Fibroblast of mammary gland (primary cell): ENCODE data around the gene MTX1.
"Not testable (repeated sequence)": the region's sequence is repeated elsewhere in the genome, so short reads cannot be mapped to it uniquely, and the experiment has no call there.

Source experiments
- DNase-seq: peaks from one replicate; pipeline ENCODE4 v3.0.0-alpha.2; 2010; ENCODE audit warnings: low read depth
- H3K4me3 ChIP-seq: 2 replicates; pipeline ENCODE4 v1.5.1; 2011; ENCODE audit warnings: low read depth, mild to moderate bottlenecking, low read length, moderate library complexity; ENCODE audit not compliant: control insufficient read depth
- CTCF ChIP-seq: conservative IDR thresholded peaks from 2 replicates; pipeline ENCODE4 v1.5.1; 2011; ENCODE audit warnings: low read depth, low read length, inconsistent platforms; ENCODE audit not compliant: control insufficient read depth, insufficient read depth

Gene MTX1

GRCh38 chr1:155186067-155186793 is 22.3 kb upstream of the MTX1 start:
- no peak for DNase-seq
- no peak for TF ChIP-seq CTCF
- no peak overlapping the region for H3K4me3 ChIP-seq

DNA sequence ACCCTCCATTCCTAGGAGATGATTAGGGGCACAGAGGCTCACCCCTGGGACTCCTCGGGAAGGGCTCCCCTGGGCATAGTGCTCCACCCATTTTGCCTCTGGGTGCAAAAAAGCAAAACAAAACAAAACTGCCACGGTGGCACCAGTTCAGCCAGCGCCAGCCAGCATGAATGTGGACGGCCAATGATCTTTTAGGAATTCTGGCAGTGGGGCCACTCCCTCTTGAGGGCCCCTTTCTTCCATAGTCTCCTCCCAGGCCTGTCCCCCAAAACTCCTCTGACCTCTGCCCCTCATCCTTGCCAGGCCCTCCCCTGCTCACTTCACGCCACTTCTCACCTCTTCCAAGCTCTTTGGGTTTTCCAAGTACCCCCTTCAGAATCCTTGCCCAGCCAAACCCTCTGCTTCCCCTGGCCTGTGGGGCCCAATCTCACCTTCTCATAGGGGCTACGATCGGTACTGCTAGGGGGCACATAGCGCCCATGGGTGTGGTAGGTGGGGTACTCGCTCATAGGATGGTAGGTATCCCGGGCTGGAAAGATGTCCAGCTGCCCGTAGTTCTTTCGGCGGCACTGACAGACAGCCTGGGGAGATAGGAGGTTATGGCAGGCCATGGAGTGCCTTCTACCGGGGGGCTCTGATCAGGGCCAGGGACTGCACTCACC is 21.6 kb upstream of the MTX1 start:
- TF ChIP-seq CTCF = no peak
- no peak for DNase-seq
- no peak overlapping the region for H3K4me3 ChIP-seq

- TF ChIP-seq CTCF = no peak
- no peak for DNase-seq
- H3K4me3 ChIP-seq = no peak overlapping the region
These were observed 21.0 kb upstream of the MTX1 start for GRCh38 chr1:155187456-155187891.

DNA sequence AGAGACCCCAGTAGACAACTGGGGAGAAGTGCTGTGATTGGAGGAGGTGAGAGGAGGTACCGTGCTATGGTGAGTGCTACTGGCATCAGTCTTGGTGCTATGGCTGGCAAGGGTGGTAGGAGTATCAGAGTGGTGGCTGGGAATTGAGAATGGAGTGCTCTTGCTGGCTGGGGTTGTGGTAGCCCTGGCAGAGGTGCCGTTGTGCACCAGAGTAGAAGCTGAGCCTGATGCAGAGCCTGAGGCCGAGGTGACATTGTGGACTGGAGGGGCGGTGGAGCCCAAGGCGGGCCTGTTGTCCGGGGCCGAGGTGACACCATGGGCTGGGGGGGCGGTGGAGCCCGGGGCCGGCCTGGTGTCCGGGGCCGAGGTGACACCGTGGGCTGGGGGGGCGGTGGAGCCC is 20.2 kb upstream of the MTX1 start:
- TF ChIP-seq CTCF = no peak
- no peak overlapping the region for H3K4me3 ChIP-seq
- DNase-seq = no peak

DNA sequence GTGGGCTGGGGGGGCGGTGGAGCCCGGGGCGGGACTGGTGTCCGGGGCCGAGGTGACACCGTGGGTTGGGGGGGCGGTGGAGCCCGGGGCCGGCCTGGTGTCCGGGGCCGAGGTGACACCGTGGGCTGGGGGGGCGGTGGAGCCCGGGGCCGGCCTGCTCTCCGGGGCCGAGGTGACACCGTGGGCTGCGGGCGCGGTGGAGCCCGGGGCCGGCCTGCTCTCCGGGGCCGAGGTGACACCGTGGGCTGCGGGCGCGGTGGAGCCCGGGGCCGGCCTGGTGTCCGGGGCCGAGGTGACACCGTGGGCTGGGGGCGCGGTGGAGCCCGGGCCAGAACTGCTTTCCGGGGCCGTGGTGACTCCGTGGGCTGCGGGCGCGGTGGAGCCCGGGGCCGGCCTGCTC is 18.6 kb upstream of the MTX1 start:
- not testable (repeated sequence) for DNase-seq, H3K4me3 ChIP-seq

DNA sequence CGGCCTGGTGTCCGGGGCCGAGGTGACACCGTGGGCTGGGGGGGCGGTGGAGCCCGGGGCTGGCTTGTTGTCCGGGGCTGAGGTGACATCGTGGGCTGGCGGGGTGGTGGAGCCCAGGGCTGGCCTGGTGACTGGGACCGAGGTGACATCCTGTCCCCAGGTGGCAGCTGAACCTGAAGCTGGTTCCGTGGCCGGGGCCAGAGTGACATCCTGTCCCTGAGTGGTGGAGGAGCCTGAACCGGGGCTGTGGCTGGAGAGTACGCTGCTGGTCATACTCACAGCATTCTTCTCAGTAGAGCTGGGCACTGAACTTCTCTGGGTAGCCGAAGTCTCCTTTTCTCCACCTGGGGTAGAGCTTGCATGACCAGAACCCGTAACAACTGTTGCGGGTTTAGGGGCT is 16.6 kb upstream of the MTX1 start:
- DNase-seq = no peak
- no peak for TF ChIP-seq CTCF
- H3K4me3 ChIP-seq = no peak overlapping the region

DNA sequence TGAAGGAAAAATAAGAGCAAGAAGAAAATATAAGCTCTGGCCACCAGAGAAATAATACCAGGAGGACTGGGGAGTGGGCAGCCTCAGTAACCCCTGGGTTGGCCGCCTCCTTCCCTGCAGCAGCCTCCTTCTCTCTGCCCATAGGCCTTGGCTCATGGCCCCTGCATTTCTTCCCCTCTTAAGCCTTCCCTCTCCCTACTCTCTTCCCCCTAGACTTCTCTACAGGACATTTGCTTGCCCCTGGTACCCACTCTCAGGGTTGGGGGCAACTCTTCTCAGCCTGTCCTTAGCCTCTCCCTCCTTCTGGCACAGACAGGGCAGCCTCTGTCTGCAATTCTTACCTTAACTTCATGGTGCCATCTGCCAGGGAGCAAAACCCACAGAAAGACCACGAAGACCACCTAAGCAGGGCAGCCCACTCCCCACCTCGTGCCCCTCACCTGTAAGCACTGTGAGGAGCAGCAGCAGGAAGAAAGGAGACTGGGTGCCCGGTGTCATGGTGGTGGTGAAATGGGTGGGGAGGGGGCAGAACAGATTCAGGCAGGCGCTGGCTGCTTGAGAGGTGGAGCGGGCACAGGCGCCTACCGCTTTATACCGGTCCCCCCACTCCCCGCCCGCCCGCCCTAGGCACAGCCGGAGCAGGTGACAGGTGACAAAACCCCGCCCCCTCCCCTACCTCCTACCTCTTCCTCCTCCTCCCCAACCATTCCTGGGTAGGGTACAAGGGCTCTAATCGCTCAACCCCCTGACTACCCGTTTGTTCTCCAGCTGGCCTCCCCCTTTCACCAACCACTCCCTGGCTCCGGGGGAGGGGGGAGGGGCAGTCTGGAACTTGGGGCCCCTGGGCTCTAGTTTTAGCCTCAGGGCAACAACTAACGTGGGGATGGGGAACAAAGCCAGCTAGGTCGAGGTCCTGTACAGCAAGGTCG is 15.9 kb upstream of the MTX1 start:
- DNase-seq = no peak
- TF ChIP-seq CTCF = no peak
- H3K4me3 ChIP-seq = peak overlapping the region; percentile 62
